Stimulated activated CD8-positive, alpha-beta memory T cell treated with anti-CD3 and anti-CD28 coated beads, Interleukin-12 subunit alpha, Interleukin-12 subunit beta, amount 100 ng/mL, for 1 hour (primary cell): Measurements from ENCODE around the gene MYMK.

ENCODE experiments used
- DNase-seq: peaks from one replicate; pipeline ENCODE4 v3.0.0-alpha.2; 2020; ENCODE audit warnings: low read depth

Gene MYMK

GRCh38 chr9:133557581-133557980, 32.8 kb upstream of the MYMK start:
- no peak for DNase-seq

- no peak for DNase-seq
Observed at GRCh38 chr9:133556354-133556753, 31.6 kb upstream of the MYMK start.

- no peak for DNase-seq
Observed at GRCh38 chr9:133554729-133555128, 30.0 kb upstream of the MYMK start.

GRCh38 chr9:133553973-133554713, 29.4 kb upstream of the MYMK start:
- no peak for DNase-seq

GRCh38 chr9:133553123-133553522, 28.4 kb upstream of the MYMK start:
- DNase-seq: no peak

GRCh38 chr9:133552236-133552635, 27.5 kb upstream of the MYMK start:
- DNase-seq: no peak

GRCh38 chr9:133551446-133551845, 26.7 kb upstream of the MYMK start:
- no peak for DNase-seq

GRCh38 chr9:133547116-133547515, 22.4 kb upstream of the MYMK start:
- no peak for DNase-seq

GRCh38 chr9:133546287-133546680, 21.5 kb upstream of the MYMK start:
- no peak for DNase-seq

GRCh38 chr9:133545494-133546286, 20.9 kb upstream of the MYMK start:
- no peak for DNase-seq

- DNase-seq: no peak
Observed at GRCh38 chr9:133543772-133544467, 19.2 kb upstream of the MYMK start.

GRCh38 chr9:133542002-133542401, 17.2 kb upstream of the MYMK start:
- no peak for DNase-seq

- no peak for DNase-seq
Observed at GRCh38 chr9:133540698-133541025, 15.9 kb upstream of the MYMK start.

GRCh38 chr9:133539991-133540697, 15.4 kb upstream of the MYMK start:
- DNase-seq: no peak

GRCh38 chr9:133538851-133539833, 14.4 kb upstream of the MYMK start:
- no peak for DNase-seq

GRCh38 chr9:133538176-133538575, 13.4 kb upstream of the MYMK start:
- DNase-seq: no peak

GRCh38 chr9:133537257-133537656, 12.5 kb upstream of the MYMK start:
- DNase-seq: no peak

GRCh38 chr9:133536536-133536935, 11.8 kb upstream of the MYMK start:
- DNase-seq: no peak

- DNase-seq: no peak
Observed at GRCh38 chr9:133536080-133536479, 11.3 kb upstream of the MYMK start.

GRCh38 chr9:133535306-133535877, 10.6 kb upstream of the MYMK start:
- DNase-seq: no peak
